ENCODE measurements around the gene CFAP68.

Gene CFAP68

DNA sequence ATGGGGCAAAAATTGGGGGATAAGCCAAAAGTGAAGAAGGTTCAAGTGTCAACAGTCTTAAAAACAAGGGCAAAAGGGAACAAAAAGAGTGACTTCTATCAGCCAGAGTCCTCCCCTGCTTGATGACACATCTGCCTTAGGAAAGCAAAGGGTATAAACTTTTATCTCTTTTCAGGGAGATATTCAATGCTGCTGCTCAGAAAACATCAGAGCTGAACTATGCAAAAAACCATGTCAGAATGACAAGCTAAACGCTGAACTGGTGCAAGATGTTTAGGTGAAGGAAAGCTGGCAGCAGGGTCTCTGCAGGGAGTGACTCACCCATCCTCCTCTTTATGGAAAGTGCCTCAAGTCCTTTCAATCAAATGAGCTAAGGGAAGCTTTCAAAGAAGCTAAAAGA lies 32.7 kb upstream of the CFAP68 start:
- H3K4me2 ChIP-seq (ENCODE audit: low read length): no peak overlapping the region
- H3K9ac ChIP-seq: no peak overlapping the region
- H2AFZ ChIP-seq: no peak overlapping the region
- no peak overlapping the region for H3K4me3 ChIP-seq (ENCODE audit: low read depth, low read length)
- no peaks in the 10 kb centered on the region for H3K79me2 ChIP-seq
- H3K4me1 ChIP-seq: no peaks in the 10 kb centered on the region
- TF ChIP-seq, protein P1, sequence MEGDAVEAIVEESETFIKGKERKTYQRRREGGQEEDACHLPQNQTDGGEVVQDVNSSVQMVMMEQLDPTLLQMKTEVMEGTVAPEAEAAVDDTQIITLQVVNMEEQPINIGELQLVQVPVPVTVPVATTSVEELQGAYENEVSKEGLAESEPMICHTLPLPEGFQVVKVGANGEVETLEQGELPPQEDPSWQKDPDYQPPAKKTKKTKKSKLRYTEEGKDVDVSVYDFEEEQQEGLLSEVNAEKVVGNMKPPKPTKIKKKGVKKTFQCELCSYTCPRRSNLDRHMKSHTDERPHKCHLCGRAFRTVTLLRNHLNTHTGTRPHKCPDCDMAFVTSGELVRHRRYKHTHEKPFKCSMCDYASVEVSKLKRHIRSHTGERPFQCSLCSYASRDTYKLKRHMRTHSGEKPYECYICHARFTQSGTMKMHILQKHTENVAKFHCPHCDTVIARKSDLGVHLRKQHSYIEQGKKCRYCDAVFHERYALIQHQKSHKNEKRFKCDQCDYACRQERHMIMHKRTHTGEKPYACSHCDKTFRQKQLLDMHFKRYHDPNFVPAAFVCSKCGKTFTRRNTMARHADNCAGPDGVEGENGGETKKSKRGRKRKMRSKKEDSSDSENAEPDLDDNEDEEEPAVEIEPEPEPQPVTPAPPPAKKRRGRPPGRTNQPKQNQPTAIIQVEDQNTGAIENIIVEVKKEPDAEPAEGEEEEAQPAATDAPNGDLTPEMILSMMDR (IDR thresholded peaks at IDR 0.05): no peak
- no peaks in the 10 kb centered on the region for H3K9me3 ChIP-seq (ENCODE audit: control insufficient read depth, low read length)
- H3K27me3 ChIP-seq (ENCODE audit: control insufficient read depth, insufficient read depth, low read length): no peaks in the 10 kb centered on the region
- no peak overlapping the region for H3K27ac ChIP-seq
- no peaks in the 10 kb centered on the region for H3K36me3 ChIP-seq (ENCODE audit: control insufficient read depth, insufficient read depth, low read length)

DNA sequence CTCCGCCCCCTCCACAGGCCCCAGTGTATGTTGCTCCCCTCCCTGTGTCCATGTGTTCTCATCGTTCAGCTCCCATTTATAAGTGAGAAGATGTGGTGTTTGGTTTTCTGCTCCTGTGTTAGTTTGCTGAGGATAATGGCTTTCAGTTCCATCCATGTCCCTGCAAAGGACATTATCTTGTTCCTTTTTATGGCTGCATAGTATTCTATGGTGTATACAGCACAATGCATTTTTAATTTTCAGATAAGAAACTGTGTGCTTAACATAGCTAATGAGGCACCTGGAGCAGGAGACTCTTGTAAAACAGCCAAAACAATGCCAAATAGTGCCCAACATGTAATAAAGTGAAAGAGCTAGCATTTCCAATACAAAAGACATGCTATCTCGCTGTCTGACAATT lies 29.7 kb upstream of the CFAP68 start:
- Histone ChIP-seq H3K4me3 (ENCODE audit: low read depth, low read length) (no peak overlapping the region), H3K27ac (no peak overlapping the region), H3K79me2 (no peaks in the 10 kb centered on the region), H3K36me3 (ENCODE audit: control insufficient read depth, insufficient read depth, low read length) (no peaks in the 10 kb centered on the region), H3K4me2 (ENCODE audit: low read length) (no peak overlapping the region), H3K27me3 (ENCODE audit: control insufficient read depth, insufficient read depth, low read length) (no peaks in the 10 kb centered on the region), H3K4me1 (no peaks in the 10 kb centered on the region), H3K9ac (no peak overlapping the region), H3K9me3 (ENCODE audit: control insufficient read depth, low read length) (no peaks in the 10 kb centered on the region), H2AFZ (no peak overlapping the region)
- TF ChIP-seq, protein P1 (IDR thresholded peaks at IDR 0.05): no peak

DNA sequence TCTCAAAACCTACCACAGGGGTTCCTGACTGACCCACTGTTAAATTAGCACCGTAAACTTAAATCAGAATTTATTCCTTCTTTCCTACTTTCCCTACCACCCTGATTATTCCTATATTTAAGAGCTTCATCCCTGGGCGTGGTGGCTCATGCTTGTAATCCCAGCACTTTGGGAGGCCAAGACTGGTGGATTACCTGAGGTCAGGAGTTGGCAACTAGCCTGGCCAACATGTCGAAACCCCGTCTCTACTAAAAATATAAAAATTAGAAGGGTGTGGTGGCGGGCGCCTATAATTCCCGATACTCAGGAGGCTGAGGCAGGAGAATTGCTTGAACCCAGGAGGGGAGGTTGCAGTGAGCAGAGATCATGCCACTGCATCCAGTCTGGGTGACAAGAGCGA lies 28.3 kb upstream of the CFAP68 start:
- no peaks in the 10 kb centered on the region for H3K36me3 ChIP-seq (ENCODE audit: control insufficient read depth, insufficient read depth, low read length)
- TF ChIP-seq, protein P1 (IDR thresholded peaks at IDR 0.05): no peak

DNA sequence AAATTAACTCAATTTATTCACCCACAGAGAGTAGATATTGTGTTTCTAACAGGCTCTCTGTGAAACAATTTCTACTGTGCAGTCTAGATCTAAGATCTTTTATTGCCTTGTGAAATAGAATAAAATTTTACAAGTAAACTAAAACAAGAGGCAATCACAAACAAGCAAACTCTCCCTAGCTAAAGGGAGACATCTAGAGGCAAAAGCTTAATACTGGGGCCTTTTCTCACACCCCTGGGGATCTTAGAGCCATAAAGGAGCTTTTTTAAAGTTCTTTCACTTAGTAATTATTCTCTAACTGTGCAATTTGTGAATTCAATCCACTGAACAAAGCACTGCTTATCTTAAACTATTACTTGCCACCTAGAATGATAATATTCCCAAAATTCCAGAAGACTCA lies 27.7 kb upstream of the CFAP68 start:
- no peak overlapping the region for H2AFZ ChIP-seq
- TF ChIP-seq, protein P1 (IDR thresholded peaks at IDR 0.05): no peak

More for the DNA sequence above, 28.3 kb upstream of the CFAP68 start:
- H3K9ac ChIP-seq: no peak overlapping the region
- no peaks in the 10 kb centered on the region for H3K27me3 ChIP-seq (ENCODE audit: control insufficient read depth, insufficient read depth, low read length)
- no peak overlapping the region for H2AFZ ChIP-seq
- no peak overlapping the region for H3K4me3 ChIP-seq (ENCODE audit: low read depth, low read length)
- H3K79me2 ChIP-seq: no peaks in the 10 kb centered on the region
- no peak overlapping the region for H3K4me2 ChIP-seq (ENCODE audit: low read length)
- no peaks in the 10 kb centered on the region for H3K9me3 ChIP-seq (ENCODE audit: control insufficient read depth, low read length)
- no peak overlapping the region for H3K27ac ChIP-seq
- no peaks in the 10 kb centered on the region for H3K4me1 ChIP-seq

DNA sequence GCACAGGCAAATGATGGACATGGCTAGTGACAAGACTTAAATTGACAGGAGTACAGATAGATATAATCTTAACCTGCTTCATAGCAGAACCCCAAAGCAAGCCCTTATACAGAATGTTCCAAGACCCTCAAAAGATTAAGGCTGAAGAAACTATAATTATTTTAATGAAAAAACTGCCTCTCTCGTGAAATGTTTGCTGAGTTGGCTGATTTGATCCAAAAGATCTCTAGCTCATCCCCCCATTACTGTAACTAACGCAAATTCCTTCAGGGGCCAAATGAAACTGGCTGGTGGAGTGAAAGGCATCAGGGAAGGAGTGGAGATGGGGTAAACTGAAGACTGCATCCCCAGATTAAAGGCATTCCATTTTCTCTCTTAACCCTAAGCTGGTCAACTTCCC lies 27.2 kb upstream of the CFAP68 start:
- H3K4me2 ChIP-seq (ENCODE audit: low read length): no peak overlapping the region
- H2AFZ ChIP-seq: no peak overlapping the region
- H3K27me3 ChIP-seq (ENCODE audit: control insufficient read depth, insufficient read depth, low read length): no peaks in the 10 kb centered on the region
- H3K9ac ChIP-seq: no peak overlapping the region
- H3K79me2 ChIP-seq: no peaks in the 10 kb centered on the region
- H3K36me3 ChIP-seq (ENCODE audit: control insufficient read depth, insufficient read depth, low read length): no peaks in the 10 kb centered on the region
- TF ChIP-seq, protein P1 (IDR thresholded peaks at IDR 0.05): no peak
- no peak overlapping the region for H3K27ac ChIP-seq
- H3K9me3 ChIP-seq (ENCODE audit: control insufficient read depth, low read length): no peaks in the 10 kb centered on the region
- no peak overlapping the region for H3K4me3 ChIP-seq (ENCODE audit: low read depth, low read length)
- no peaks in the 10 kb centered on the region for H3K4me1 ChIP-seq

More for the DNA sequence above, 27.7 kb upstream of the CFAP68 start:
- Histone ChIP-seq H3K79me2 (no peaks in the 10 kb centered on the region), H3K4me2 (ENCODE audit: low read length) (no peak overlapping the region), H3K9me3 (ENCODE audit: control insufficient read depth, low read length) (no peaks in the 10 kb centered on the region), H3K4me3 (ENCODE audit: low read depth, low read length) (no peak overlapping the region), H3K36me3 (ENCODE audit: control insufficient read depth, insufficient read depth, low read length) (no peaks in the 10 kb centered on the region), H3K27ac (no peak overlapping the region), H3K27me3 (ENCODE audit: control insufficient read depth, insufficient read depth, low read length) (no peaks in the 10 kb centered on the region), H3K9ac (no peak overlapping the region), H3K4me1 (no peaks in the 10 kb centered on the region)

Data from parathyroid adenoma (tissue), 2 donors.